ENCODE data around the gene IL18R1.
"Not testable (repeated sequence)": the region's sequence is repeated elsewhere in the genome, so short reads cannot be mapped to it uniquely, and the experiment has no call there.

Gene IL18R1

GRCh38 chr2:102355526-102356380, at the start of gene IL18R1:
Gene IL18R1, plus strand, starts transcription at chr2:102355796. Its CDS starts 6,865 bp downstream, at chr2:102362661.
- DNase-seq, result peak; percentile 73

DNA sequence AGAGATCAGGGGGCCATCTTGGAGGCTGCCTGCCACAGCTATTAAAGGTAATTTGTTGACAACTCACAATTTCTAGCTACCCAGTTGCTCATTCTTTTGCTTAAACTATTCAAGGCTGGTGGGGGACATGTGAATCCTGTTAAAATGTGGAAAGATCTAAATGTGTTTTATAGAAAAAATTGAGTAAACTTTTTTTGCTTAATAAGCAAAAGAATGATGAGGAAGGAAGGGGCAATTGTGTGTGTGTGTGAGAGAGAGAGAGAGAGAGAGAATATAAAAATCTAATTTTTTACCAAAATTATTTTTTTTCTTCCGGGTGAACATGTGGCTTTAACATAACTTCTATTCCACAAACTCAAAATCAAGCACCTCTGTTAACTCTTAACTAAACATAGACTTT, 49.5 kb upstream of the IL18R1 start:
- DNase-seq, result no peak

DNA sequence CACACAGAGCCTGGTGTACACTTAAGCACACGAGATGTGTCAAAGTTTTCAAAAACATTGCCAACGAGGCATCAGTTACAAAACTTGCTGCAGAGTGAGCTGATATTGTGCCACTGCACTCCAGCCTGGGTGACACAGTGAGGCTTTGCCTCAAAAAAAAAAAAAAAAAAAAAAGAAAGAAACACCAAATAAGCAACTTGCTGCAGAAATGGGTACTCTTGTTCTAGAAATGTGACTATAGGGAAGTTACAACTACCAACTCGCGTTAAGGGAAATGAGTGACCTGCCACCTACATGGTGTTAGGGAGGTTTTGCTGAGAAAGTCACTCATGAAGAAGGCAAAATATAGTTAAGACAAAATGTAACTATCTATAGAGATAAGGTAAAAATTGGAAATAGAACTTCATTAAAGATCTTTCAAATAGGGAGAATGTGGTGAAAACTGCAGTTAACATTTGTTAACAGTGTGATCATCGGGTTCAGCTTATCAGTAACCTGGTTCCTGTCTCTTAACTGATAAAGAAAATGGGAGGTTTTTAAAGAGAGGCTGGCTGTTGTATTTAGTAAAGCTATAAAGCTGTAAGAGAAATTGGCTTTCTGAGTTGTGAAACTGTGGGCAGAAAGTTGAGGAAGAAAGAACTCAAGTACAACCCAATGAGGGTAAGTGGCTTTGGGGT, 44.5 kb upstream of the IL18R1 start, which contains the start of gene IL1RL1:
Gene IL1RL1, plus strand, starts transcription at position 600 of the 677 bp plus-strand sequence. CDS start 26,702 bp downstream, outside the sequence.
- DNase-seq, result no peak

DNA sequence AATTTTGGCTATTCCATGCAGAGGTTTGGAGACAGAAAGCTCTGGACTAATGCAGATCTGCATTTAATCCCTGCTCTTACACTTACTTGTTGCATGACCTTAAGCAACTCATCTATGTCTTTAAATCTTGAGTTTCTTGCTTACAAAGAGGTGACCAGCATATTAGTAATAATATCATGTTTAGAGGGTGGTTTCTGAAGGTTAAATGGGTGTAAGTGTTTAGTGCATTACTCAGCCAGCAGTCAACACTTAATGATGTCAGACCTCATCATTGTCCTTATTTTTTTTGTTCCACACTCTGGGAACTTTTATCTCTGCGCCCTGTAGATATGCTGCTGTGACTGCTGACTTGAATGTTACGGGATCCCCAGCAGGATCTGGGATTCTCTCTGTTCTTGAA, 42.6 kb upstream of the IL18R1 start:
- peak; percentile 49 for DNase-seq

DNA sequence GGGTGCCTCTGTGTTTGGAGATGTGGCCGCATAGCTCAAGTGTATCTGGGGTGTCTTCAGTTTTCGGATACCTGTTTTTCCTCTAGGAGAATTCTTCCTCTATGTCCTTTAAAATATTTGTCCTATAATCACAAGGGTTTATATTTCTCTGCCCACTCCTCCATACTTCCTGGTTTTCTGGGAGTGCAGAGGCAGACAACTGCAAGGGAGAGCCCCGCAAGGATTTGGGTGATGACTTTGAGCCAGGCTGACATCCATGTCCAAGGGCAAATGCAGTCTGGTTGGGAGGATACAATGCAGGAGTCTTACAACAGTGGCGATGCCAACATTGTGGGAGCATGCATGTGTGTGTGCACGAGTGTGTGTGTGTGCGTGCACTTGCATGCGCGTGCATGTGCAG, 42.1 kb upstream of the IL18R1 start:
- DNase-seq, result no peak

DNA sequence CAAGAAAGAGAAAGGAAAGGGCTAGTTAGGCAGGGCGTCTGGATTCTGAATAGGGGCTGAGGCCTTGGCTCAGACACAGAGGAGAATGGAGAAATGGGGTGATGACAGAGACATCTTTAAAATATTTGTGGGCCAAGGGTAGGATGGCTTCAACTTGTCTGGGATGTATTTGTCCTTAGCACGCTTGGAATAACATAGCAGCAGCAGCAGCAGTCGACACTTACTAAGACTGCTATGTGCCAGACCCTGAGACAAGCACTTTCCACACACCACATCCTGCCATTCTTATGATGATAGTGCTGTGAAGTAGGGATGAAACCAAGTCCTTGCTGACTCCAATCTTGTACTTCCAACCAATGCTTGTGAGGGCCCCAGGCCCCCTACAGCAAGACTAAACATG, 41.6 kb upstream of the IL18R1 start:
- DNase-seq, result peak; percentile 59

DNA sequence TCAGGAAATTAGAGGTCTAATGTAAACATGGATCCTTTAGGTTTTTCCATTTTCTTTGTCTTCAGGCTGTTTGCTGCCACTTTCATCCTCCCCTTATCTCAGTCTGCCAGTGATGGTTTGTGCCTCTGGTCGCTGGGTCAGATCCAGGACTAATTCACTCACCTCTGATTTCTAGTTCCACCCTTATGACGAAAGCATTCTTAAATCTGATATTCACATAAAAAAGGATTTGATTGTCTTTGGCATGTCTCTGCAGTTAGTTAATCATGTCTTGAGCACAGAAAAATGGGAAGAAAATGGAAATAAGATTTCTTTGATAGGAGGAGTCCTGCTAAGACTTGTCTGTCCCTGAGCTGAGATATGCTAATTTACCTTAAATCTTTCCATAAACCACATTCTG, 39.7 kb upstream of the IL18R1 start:
- no peak for DNase-seq

- DNase-seq, result no peak
Observed at GRCh38 chr2:102317715-102318114, 37.9 kb upstream of the IL18R1 start.

DNA sequence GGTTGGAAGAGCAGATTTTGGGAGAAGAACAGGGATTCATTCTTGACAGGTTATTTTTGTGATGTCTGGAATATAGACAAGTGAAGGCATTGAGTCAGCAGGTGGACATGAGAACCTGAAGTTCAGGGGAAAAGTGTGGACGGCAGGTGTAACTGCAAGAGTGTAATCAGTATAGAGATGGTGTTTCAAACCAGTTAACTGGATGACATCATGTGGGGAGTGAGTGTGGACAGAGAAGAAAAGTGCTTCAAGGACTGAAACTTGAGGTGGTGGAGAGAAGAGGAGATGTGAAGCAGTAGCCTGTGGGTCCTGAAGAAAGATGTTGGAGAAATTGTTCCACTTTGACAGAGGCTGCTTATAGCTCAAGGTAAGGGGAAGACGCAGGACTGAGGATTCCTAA, 37.2 kb upstream of the IL18R1 start:
- no peak for DNase-seq

DNA sequence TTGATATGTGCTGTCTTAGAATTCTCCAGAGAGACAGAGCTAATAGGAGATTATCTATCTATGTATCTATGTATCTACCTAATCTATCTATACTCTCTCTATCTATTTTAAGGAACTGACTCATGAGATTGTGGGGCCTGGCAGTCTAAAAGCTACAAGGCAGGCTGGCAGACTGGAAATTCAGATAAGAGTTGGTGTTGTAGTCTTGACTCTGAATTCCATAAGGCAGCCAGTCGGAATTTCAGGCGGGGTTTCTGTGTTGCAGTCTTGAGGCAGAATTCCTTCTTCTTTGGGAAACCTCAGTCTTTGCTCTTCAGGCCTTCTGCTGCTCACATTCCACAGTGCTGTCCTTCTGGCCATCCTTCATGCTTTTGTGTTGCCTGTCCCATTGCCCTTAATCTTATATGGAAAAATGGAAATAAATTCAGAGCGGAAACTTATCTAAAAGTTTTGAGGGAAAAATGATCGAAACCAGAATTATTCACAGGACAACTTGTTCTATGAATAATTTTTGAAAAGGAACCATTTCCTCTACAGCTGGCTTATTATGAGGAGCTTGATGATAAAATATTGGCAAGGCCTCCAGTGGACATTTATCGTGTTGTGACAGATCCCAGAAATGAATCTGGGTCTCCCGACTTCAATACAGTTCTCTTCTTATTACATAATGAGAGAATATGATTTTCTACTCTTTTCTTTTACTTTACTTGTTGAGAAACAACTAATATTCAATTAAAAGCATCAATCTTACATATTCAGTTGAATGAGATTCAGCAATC, 33.5 kb upstream of the IL18R1 start:
- peak; percentile 13 for DNase-seq

- DNase-seq, result not testable (repeated sequence)
Observed at GRCh38 chr2:102324914-102325313, 30.7 kb upstream of the IL18R1 start.

DNA sequence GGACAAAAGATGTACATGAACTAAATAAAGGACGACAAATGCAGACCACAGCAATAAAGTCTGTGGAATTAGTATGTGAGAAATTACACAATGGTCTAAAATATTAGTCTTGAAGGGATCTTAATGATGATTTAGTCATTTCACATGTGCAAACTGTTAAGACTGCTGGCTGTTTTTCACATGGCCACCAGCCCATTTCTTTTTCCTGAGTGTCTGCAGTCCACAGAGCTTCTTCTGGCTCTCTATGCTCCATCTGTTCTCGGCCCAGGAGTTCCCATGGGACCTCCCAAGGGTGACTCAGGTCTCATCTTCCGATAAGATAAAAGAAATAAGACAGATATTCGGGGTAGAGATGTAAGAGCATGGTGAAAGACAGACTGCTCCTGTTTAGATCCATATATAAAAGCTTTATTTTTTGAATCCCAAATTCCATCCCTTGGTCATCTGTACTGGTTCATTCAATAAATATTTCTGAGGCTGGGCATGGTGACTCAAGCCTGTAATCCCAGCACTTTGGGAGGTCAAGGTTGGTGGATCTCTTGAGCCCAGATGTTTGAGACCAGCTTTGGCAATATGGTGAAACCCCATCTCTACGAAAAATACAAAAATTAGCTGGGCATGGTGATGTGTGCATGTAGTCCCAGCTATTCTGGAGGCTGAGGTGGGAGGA, 24.1 kb upstream of the IL18R1 start:
- DNase-seq, result peak; percentile 71

DNA sequence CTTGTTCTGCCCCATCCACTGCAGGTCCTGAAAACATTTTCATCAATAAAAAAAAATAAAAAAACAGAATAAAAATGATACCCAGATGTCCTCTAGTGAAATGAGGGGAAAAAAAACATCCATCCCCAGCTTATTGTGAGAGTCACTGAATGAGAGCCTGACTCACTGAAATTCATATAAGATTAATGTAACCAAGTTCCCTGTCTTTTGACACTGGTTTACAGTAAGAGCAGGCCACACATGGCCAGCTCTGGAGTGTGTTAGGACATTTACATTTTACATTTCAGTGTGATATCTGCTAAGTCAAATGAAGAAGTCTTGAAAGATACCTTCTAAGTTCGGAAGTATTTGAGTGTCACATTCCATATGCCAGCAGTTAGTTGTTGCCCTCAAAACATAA, 21.1 kb upstream of the IL18R1 start:
- peak; percentile 26 for DNase-seq

DNA sequence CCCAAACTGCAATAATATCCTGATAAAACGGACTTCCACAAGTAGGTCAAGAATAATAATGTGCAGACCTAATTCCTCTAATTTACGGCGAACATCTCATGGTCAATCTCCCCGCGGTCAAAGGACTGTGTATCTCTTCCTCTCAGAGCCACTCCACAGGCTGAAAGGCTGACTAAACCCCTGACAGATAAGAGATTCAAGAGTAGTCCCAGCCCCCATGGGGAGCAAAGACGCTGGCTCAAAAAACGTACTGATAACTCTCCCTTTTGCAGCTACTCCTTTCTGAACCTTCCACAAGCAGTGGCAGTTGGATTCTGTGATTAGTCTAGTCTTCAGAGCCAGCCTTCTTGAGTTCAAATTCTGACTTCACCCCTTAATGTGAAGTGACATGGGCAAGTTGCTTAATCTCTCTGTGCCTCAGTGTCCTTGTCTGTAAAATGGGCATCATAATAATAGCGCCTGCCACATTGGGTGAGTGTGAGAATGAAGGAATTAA, 19.7 kb upstream of the IL18R1 start:
- DNase-seq, result no peak

GRCh38 chr2:102336502-102336945, 19.1 kb upstream of the IL18R1 start:
- DNase-seq, result peak; percentile 32

DNA sequence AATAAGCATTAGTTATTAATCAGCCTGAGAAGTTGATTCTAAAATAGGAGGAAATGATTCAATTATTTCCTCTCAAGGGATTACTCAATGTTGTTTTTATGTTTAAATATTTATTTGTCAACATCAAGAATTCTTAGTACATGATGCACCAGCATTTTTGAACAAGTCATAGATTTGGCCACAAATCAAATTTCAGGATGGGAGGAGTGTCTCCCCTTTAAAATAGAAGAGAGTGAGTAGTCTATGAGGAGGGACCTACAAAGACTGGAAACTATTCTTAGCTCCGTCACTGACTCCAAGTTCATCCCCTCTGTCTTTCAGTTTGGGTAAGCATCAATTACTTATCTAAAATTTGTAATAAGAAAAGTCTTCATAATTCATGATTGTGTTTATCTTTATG, 18.6 kb upstream of the IL18R1 start:
- DNase-seq, result peak; percentile 16

DNA sequence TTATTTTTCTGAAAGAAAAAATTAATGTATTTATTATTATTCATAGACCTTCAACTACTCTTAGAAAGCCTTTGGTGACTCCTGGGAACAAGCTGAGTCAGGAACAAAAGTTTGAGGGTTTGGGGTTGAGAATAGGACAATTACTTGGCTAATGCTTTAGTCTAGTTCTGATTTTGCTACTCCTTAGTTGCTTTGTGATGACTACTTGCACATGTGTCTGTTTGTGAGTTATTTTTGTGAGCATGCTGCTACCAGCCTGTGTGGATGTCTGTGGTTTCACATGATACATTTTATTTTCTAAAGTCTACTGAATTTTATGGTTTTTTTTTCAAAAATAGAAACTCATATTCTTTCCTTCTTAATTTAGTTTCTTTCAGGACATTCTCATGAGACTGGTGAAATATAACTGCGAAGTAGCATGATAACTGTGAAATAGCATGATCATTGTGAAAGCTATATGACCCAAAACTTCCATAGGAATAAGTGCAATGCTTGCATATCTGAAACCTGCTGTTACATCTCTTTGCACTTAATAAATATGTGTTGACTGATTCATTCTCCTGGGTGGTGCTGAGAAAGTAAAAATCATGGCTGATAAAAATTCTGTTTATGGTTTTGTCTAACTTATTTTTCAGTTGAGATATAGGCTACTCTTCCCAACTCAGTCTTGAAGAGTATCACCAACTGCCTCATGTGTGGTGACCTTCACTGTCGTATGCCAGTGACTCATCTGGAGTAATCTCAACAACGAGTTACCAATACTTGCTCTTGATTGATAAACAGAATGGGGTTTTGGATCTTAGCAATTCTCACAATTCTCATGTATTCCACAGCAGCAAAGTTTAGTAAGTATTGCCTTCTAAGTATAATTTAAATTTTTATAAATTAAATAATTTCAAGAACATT, 17.9 kb upstream of the IL18R1 start:
- DNase-seq, result peak; percentile 28

DNA sequence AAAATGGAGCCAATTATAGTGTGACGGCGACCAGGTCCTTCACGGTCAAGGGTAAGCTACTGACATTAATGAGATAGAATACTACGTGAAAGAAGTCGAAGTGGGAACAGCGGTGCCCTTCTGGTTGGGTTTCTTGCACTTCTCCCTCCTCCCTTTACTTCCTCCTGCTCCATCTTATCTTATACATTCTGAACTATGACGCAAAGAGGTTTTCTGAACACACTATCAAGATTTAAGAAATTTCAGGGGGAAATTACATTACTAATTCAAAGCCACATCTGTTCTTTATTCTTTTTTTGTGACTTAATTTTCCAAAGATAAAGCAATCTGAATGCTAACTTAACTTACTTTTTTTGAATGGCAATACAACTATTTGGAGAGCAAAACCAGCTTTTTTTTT, 14.8 kb upstream of the IL18R1 start:
- DNase-seq, result no peak

GRCh38 chr2:102342888-102343287, 12.7 kb upstream of the IL18R1 start:
- DNase-seq, result peak; percentile 13

DNA sequence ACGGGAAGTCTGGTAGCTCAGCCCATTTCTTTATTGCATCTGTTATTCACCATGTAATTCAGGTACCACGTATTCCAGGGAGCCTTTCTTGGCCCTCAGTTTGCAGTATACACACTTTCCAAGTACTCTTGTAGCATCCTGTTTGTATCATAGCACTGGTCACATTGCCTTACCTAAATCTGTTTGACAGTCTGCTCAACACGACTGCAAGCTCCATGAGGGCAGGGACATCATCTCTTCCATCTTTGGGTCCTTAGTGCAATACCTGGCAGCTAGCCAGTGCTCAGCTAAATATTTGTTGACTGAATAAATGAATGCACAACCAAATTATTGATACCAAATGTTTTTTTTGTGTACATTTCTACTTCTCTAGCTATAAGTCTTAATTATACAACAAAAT, 11.2 kb upstream of the IL18R1 start:
- DNase-seq, result no peak

GRCh38 chr2:102345329-102345920, 10.2 kb upstream of the IL18R1 start:
- DNase-seq, result no peak

Measured in fibroblast of upper back skin (primary cell).